ENCODE measurements around the gene PRPSAP1. TPM values are rescaled to one million over a fixed set of nuclear protein-coding genes. Genes with fewer than 3 reads are reported as not detected.

Gene PRPSAP1
- total RNA-seq, 1 experiment from 2014 or later, result 99.6 TPM

GRCh38 chr17:76369804-76370203 lies 16.1 kb upstream of the PRPSAP1 start:
- Histone ChIP-seq H3K4me1 (ENCODE audit: control insufficient read depth, insufficient read depth, low read length) (0 out of 2 replicates have a peak, but pooled peaks cover 5% of the 10 kb centered on the region), H3K27me3 (ENCODE audit: control insufficient read depth, insufficient read depth, low read length) (no peaks in the 10 kb centered on the region), H3K4me3 (ENCODE audit: low read depth in 2 of 2, low read length in 2 of 2) (no peak overlapping the region), H3K9me3 (ENCODE audit: control insufficient read depth, insufficient read depth, low read depth, low read length) (no peaks in the 10 kb centered on the region), H3K36me3 (ENCODE audit: control insufficient read depth, insufficient read depth, low read length) (no peaks in the 10 kb centered on the region), H3K27ac (ENCODE audit: low read length) (no peak overlapping the region)
- ChIA-PET CTCF (interaction anchor here (0.7 to 1.5 kb wide), 6 partner anchors 7 to 267 kb away, joined by 3 to 10 read pairs (median 6); partner anchors contain the start of gene SPHK1), POLR2A (no interaction called here)
- BruUV-seq (replicated peaks), result no TSS peak
- no peak for TF ChIP-seq TCF7L2 (IDR thresholded peaks at IDR 0.05; ENCODE audit: low read depth, low read length)
- TF ChIP-seq SIN3A (IDR thresholded peaks at IDR 0.05; ENCODE audit: borderline replicate concordance, insufficient read depth, low read depth, low read length), result no peak
- no peak for TF ChIP-seq CTCF (IDR thresholded peaks at IDR 0.05)
- TF ChIP-seq POLR2AphosphoS5 (IDR thresholded peaks at IDR 0.05; ENCODE audit: low read depth, low read length), result no peak
- TF ChIP-seq REST (IDR thresholded peaks at IDR 0.05; ENCODE audit: insufficient read depth in 1 of 2, low read depth in 2 of 2, low read length in 1 of 2), result no peak
- ATAC-seq, result no peak
- in situ Hi-C loops (cut with HindIII; ENCODE audit: low pct_unique_long_range_greater_than_20kb, low sequenced_read_pairs) (no loop called here), intact Hi-C loops (cut with micrococcal nuclease; ENCODE audit: unreplicated experiment) (no loop called here)
- DNase-seq (ENCODE audit: low read depth, low spot score), result no peak

- ChIA-PET POLR2A (no interaction called here), CTCF (interaction anchor here (1.0 kb wide), 1 partner anchor 17 kb away, joined by 10 read pairs; no protein-coding TSS in a partner anchor)
- 0 out of 2 replicates have a peak, but pooled peaks cover 5% of the 10 kb centered on the region for H3K4me1 ChIP-seq (ENCODE audit: control insufficient read depth, insufficient read depth, low read length)
- in situ Hi-C loops (cut with HindIII; ENCODE audit: low pct_unique_long_range_greater_than_20kb, low sequenced_read_pairs) (no loop called here), intact Hi-C loops (cut with micrococcal nuclease; ENCODE audit: unreplicated experiment) (no loop called here)
- DNase-seq (ENCODE audit: low read depth, low spot score) (no peak), ATAC-seq (no peak)
- H3K27ac ChIP-seq (ENCODE audit: low read length), result no peak overlapping the region
- no peak overlapping the region for H3K4me3 ChIP-seq (ENCODE audit: low read depth in 2 of 2, low read length in 2 of 2)
- no peaks in the 10 kb centered on the region for H3K27me3 ChIP-seq (ENCODE audit: control insufficient read depth, insufficient read depth, low read length)
- no peak for TF ChIP-seq POLR2AphosphoS5 (IDR thresholded peaks at IDR 0.05; ENCODE audit: low read depth, low read length)
- no peak for TF ChIP-seq TCF7L2 (IDR thresholded peaks at IDR 0.05; ENCODE audit: low read depth, low read length)
- no peak for TF ChIP-seq SIN3A (IDR thresholded peaks at IDR 0.05; ENCODE audit: borderline replicate concordance, insufficient read depth, low read depth, low read length)
- TF ChIP-seq CTCF (IDR thresholded peaks at IDR 0.05), result no peak
- no peak for TF ChIP-seq REST (IDR thresholded peaks at IDR 0.05; ENCODE audit: insufficient read depth in 1 of 2, low read depth in 2 of 2, low read length in 1 of 2)
- no peaks in the 10 kb centered on the region for H3K36me3 ChIP-seq (ENCODE audit: control insufficient read depth, insufficient read depth, low read length)
- no peaks in the 10 kb centered on the region for H3K9me3 ChIP-seq (ENCODE audit: control insufficient read depth, insufficient read depth, low read depth, low read length)
- no TSS peak for BruUV-seq (replicated peaks)
Observed at GRCh38 chr17:76369379-76369778, 15.7 kb upstream of the PRPSAP1 start.
